Epithelial cell of umbilical artery (primary cell): ENCODE measurements around the gene RNF40. TPM values are rescaled to one million over a fixed set of nuclear protein-coding genes. Genes with fewer than 3 reads are reported as not detected.

Experiments
- total RNA-seq: library from RNA; depleted of rRNA; stranded (reverse); fragments of >200 nt; gene quantifications from 2 replicates; pipeline ENCODE4 v1.2.3, GENCODE V29; 2014

Gene RNF40
- 57.8 and 73.3 TPM in 2 replicates for total RNA-seq

DNA sequence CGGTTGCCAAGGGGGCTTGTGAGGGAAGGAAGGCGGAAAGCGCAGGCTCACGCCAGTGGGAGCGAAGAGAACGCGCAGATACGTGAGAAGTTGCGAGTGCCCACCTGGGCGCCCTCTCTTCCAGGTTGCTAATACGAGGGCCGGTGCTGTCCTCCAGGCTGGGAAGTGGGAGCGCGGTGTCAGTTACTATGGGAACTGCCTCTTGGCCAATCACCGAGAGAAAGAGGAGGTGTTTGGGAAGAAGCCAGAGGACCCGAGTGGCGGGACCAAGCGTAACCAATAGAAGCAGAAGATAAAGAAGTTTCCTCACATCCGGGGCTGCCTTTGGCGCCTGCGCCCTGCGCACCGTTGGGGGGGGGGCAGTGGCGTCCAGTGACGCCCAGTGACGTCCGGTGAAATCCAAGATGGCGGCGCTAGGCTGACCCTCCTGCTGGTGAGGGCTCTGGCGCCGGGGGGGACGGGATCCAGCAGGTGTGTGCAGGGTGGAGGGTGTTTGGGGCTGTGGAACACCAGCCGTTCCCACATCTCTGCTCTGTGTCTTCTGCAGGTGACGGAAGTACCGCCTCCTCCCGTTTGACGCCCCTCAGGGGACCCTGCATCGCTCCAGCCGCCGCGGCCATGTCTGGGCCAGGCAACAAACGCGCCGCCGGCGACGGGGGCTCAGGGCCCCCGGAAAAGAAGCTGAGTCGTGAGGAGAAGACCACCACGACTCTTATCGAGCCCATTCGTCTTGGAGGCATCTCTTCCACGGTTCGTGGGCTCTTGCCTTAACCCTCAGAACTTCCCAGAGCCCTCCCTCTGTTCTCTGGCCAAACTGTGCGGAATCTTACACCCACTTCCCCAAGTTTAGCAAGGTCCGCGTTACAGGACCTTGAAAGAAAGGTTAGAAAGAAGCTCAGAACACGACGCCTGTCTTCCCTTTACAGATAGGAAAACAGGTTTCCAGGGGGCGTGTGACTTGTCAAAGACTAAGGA is at the start of gene RNF40, which contains the start of gene CFAP119:
Gene RNF40, plus strand, starts transcription at position 395 of the 975 bp plus-strand sequence. Its CDS starts 224 bp downstream, at position 619.
Gene CFAP119, minus strand, starts transcription at position 135 of the 975 bp plus-strand sequence. CDS start 314 bp downstream, outside the sequence.

DNA sequence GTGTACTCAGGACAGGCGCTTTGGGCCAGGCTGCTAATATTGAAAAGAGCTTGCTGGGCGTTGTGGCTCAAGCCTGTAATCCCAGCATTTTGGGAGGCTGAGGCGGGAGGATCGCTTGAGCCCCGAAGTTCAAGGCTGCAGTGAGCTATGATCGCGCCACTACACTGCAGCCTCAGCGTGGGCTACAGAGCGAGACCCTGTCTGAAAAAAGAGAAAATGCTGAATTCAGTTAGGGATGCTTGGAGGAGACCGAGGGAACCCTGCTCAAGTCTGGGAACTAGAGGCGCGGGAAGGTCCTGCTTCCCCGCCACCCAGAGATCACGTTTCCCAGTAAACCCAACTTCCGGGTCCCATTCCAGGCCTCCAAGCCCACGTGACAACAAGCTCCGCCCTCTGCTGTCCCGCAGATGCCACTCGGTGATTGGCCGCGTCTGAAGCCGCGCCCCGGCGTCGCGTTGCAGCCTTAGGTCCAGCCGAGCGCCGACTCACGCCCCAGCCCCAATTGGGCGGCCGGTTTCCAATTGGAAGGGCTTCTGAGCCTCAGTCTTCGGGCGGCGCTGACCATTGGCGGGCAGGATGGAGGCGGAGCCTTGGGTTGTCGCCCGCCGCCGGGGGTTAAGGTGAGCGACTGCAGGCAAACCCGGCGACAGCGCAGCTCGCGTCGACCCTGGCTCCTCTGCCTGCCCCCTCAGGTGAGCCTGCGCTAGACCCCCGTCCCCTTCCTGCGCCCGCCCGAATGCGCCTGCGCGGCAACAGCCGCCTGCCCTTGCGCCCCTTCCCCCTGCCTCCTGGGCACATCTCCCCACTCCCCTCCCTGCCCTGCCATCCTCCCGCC is 14.1 kb upstream of the RNF40 start, which contains the start of gene PHKG2:
Gene PHKG2, plus strand, starts transcription at position 627 of the 835 bp plus-strand sequence. CDS start 396 bp downstream, outside the sequence.

DNA sequence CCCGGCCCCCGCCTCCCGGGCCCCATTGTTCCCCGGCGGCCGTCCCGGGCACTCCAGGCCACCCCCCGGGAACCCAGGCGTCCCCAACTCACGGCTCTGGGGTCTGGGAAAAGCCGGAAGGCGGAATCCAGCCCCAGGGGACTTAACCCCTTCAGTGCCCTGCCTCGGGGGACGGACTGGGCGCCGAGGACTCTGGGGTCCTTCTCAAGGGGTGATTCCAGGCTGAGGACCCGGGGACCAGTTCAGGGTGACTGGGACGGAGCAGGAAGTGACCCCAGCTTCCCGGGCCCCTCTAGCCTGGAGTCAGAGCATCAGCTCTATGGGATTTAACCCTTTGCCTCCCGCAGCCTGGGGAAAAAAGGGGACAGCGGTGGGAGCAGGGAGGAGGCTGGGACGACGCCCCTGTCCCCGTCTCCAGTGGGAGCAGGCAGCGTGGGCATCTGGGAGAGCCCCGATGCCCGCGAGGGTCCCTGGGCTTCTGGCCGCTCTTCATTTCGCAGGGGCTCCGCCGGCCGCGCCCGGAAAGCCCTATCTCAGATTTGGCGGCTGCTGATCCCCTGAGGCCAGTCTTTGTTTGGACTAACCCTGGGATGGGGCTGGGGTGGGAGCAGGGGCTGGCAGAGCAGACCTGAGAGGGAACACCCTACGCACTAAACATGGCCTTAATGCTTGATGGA is 25.0 kb downstream of the RNF40 start, which contains the start of gene ZNF629:
Gene ZNF629, minus strand, starts transcription at position 270 of the 677 bp plus-strand sequence. CDS start 2,723 bp downstream, outside the sequence.

Other genes starting within 250 kb of the RNF40 start
- gene ZNF768, start 235.8 kb upstream of the RNF40 start, total RNA-seq: 16.6 and 17.8 TPM in 2 replicates
- 5.2 and 6.7 TPM in 2 replicates for gene ZNF747, start 227.5 kb upstream of the RNF40 start, total RNA-seq
- 2.3 and 2.9 TPM in 2 replicates for gene ZNF764, start 203.9 kb upstream of the RNF40 start, total RNA-seq
- 4.7 and 6.5 TPM in 2 replicates for gene ZNF688, start 190.6 kb upstream of the RNF40 start, total RNA-seq
- gene ZNF785, start 176.6 kb upstream of the RNF40 start, total RNA-seq: 6.2 and 6.7 TPM in 2 replicates
- gene ZNF689, start 151.9 kb upstream of the RNF40 start, total RNA-seq: 3.2 and 4.7 TPM in 2 replicates
- gene PRR14, start 111.4 kb upstream of the RNF40 start, total RNA-seq: 4.0 and 6.8 TPM in 2 replicates
- 10.4 and 17.2 TPM in 2 replicates for gene FBRS, start 103.9 kb upstream of the RNF40 start, total RNA-seq
- gene SRCAP, start 63.2 kb upstream of the RNF40 start, total RNA-seq: 15.9 and 30.9 TPM in 2 replicates
- gene PHKG2, start 13.9 kb upstream of the RNF40 start, total RNA-seq: 23.7 and 24.5 TPM in 2 replicates
- gene CFAP119, start 260 bp upstream of the RNF40 start, total RNA-seq: 1.5 and 1.6 TPM in 2 replicates
- 4.4 and 5.8 TPM in 2 replicates for gene ZNF629, start 24.9 kb downstream of the RNF40 start, total RNA-seq
- 32.2 and 37.2 TPM in 2 replicates for gene BCL7C, start 131.8 kb downstream of the RNF40 start, total RNA-seq
- gene CTF1, start 134.3 kb downstream of the RNF40 start, total RNA-seq: under 0.01 TPM in 1 of 2 replicates, not detected in the other
- 21.7 and 27.3 TPM in 2 replicates for gene FBXL19, start 161.2 kb downstream of the RNF40 start, total RNA-seq
- 18.8 and 21.1 TPM in 2 replicates for gene ORAI3, start 186.7 kb downstream of the RNF40 start, total RNA-seq
- gene SETD1A, start 195.4 kb downstream of the RNF40 start, total RNA-seq: 1.6 and 2.1 TPM in 2 replicates
- 2.3 and 2.6 TPM in 2 replicates for gene HSD3B7, start 222.9 kb downstream of the RNF40 start, total RNA-seq
- gene STX1B, start 248.3 kb downstream of the RNF40 start, total RNA-seq: under 0.01 TPM in 2 replicates